Heart left ventricle (tissue), 16 donors: Measurements from ENCODE around the gene EIF2B5. TPM values are rescaled to one million over a fixed set of nuclear protein-coding genes. Genes with fewer than 3 reads are reported as not detected.
A peak's percentile ranks its signal among the peaks of the same experiment; 100 is the strongest.

ENCODE experiments used
- ATAC-seq, 4 donors: fragments of 200-7000 bp; cut with Tn5 transposase; one replicate each; pipeline ENCODE4 v1.9.1; 2020 to 2022; ENCODE audit warnings: moderate library complexity in 4 of 4, mild to moderate bottlenecking in 3 of 4, moderate number of reproducible peaks in 1 of 4
- DNase-seq, 5 donors: peaks; one replicate each; pipeline ENCODE4 v3.0.0-alpha.2; 2020
- H3K27ac ChIP-seq, 12 donors: fragments of 200-600 bp; sonication (generic) in 4 of 12; one replicate each; pipeline versions ENCODE4 v1.5.0 to v1.8.0; 2016 to 2022; ENCODE audit warnings: mild to moderate bottlenecking in 2 of 12
- H3K27me3 ChIP-seq, 9 donors: fragments of 200-600 bp; sonication (generic) in 2 of 9; one replicate each; pipeline versions ENCODE4 v1.5.1 to v1.8.0; 2016 to 2022; ENCODE audit warnings: mild to moderate bottlenecking in 3 of 9
- H3K36me3 ChIP-seq, 9 donors: fragments of 200-600 bp; sonication (generic) in 2 of 9; one replicate each; pipeline versions ENCODE4 v1.5.0 to v1.8.0; 2018 to 2022; ENCODE audit warnings: mild to moderate bottlenecking in 2 of 9
- H3K4me1 ChIP-seq, 12 donors: fragments of 200-600 bp; sonication (generic) in 4 of 12; one replicate each; pipeline versions ENCODE4 v1.5.0 to v1.8.0; 2016 to 2022; ENCODE audit warnings: mild to moderate bottlenecking in 3 of 12
- H3K4me3 ChIP-seq, 12 donors: fragments of 200-600 bp; sonication (generic) in 4 of 12; one replicate each; pipeline versions ENCODE4 v1.5.0 to v1.8.0; 2017 to 2022; ENCODE audit warnings: mild to moderate bottlenecking in 9 of 12, moderate library complexity in 4 of 12
- H3K9me3 ChIP-seq, 12 donors: fragments of 200-600 bp; sonication (generic) in 4 of 12; one replicate each; pipeline versions ENCODE4 v1.5.0 to v1.8.0; 2016 to 2022; ENCODE audit warnings: mild to moderate bottlenecking in 1 of 12
- POLR2A ChIP-seq, 2 donors: fragments of 450-650 bp; IDR thresholded peaks; one replicate each; pipeline ENCODE4 v1.6.1; 2017; ENCODE audit warnings: antibody characterized with exemption in 2 of 2, mild to moderate bottlenecking in 2 of 2, moderate library complexity in 2 of 2
- WGBS, 4 donors: extraction: QIAGEN DNeasy Blood & Tissue Kit in 2 of 4; methylation state at CpG; one replicate each; pipeline versions ENCODE4 v1.1.5 to v1.1.7; 2013 to 2018; 5-methylcytosine and 5-hydroxymethylcytosine counted together
- intact Hi-C, 10 donors: fragments of 100-400 bp; cut with DNase I; formaldehyde crosslinking; loops; one replicate each; pipeline versions ENCODE4 v1.11.1 to v1.14.2; 2022
- polyA plus RNA-seq, 2 donors: library from polyadenylated mRNA; stranded (reverse); fragments of 200-250 nt; gene quantifications; one replicate each; pipeline ENCODE4 v1.2.3, GENCODE V29; 2013
- total RNA-seq, 9 donors: library from RNA; depleted of rRNA in 2 of 9; stranded (reverse); fragments of >200 nt in 2 of 9; fragmentation: NEBNext Ultra II Directional in 3 of 9; extraction: Animal tissue kit (Norgen Biotek cat#: 25700) in 3 of 9; gene quantifications; one replicate each; pipeline versions ENCODE4 v1.1.0 to v1.2.4, GENCODE V29; 2016 to 2023
- TF ChIP-seq, protein P1 (sequence below), 12 donors: fragments of 200-600 bp; sonication (generic) in 4 of 12; IDR thresholded peaks; one replicate each; pipeline versions ENCODE4 v1.5.0 to v1.8.0; 2018 to 2022; ENCODE audit warnings: antibody characterized with exemption in 12 of 12, mild to moderate bottlenecking in 5 of 12
- donor health status: ischemic (EF 13 %, LVEDD 7.1; RV severe dilation, severe dysfunction).
- donor health status: healthy with polysubstance abuse.
- donor health status: DM: no; HTN: yes; CAD: no.
- donor health status: DM: no; HTN: no; CAD: no.
- donor health status: ischemic (EF 25% LVEDD 6.9; RV normal size, moderate dysfunction).
- donor health status: ischemic (EF 25% LVEDD 5.7; RV mildly dilated, moderate dysfunction).
- donor health status: healthy.
- donor health status: DM: yes; HTN: yes; CAD: no.
- donor health status: ischemic (EF 35%, LVEDD 5.7; RV mildly dilated, moderate dysfunction).
- donor health status: nonischemic (EF 11% LVEDD 7.7; RV severe dilation, severe dysfunction).
- donor health status: DM: yes; HTN: yes; CAD: no.
- donor health status: PGD.
- donor health status: ischemic (EF 29% LVEDD 5.4; RV normal size, mild dysfunction).
- donor health status: nonischemic (EF 23%, LVEDD 6.1; RV moderate dilation, normal function).

The EIF2B5 gene
- total and polyA plus RNA-seq, 11 donors = 24.5 to 58.2 (median 30.9) TPM

GRCh38 chr3:184132945-184133344, 2.2 kb upstream of the EIF2B5 start:
- intact Hi-C loops = loop anchor here in 7 of 10 donors (5.0 to 10.0 kb wide), 5 partner anchors 52 to 238 kb away; partner anchors contain the start of genes ABCC5 (in 4 of the 7), ABCF3 (in 1 of the 7), CLCN2 (in 1 of the 7) and POLR2H (in 1 of the 7)
- no peak for ATAC-seq
- Histone ChIP-seq H3K27me3 (no peaks in the 10 kb centered on the region), H3K36me3 (peaks cover 0 to 11% (median 4%) of the 10 kb centered on the region in 9 donors), H3K27ac (no peak overlapping the region), H3K4me1 (peaks cover 0 to 28% (median 18%) of the 10 kb centered on the region in 12 donors), H3K4me3 (no peak overlapping the region), H3K9me3 (no peaks in the 10 kb centered on the region)
- no peak for TF ChIP-seq POLR2A (IDR thresholded peaks at IDR 0.05)
- TF ChIP-seq, protein P1, sequence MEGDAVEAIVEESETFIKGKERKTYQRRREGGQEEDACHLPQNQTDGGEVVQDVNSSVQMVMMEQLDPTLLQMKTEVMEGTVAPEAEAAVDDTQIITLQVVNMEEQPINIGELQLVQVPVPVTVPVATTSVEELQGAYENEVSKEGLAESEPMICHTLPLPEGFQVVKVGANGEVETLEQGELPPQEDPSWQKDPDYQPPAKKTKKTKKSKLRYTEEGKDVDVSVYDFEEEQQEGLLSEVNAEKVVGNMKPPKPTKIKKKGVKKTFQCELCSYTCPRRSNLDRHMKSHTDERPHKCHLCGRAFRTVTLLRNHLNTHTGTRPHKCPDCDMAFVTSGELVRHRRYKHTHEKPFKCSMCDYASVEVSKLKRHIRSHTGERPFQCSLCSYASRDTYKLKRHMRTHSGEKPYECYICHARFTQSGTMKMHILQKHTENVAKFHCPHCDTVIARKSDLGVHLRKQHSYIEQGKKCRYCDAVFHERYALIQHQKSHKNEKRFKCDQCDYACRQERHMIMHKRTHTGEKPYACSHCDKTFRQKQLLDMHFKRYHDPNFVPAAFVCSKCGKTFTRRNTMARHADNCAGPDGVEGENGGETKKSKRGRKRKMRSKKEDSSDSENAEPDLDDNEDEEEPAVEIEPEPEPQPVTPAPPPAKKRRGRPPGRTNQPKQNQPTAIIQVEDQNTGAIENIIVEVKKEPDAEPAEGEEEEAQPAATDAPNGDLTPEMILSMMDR (IDR thresholded peaks at IDR 0.05) = no peak
- 95 to 97% (median 96%) methylated on average over 4 of the region's 4 CpGs for WGBS, 4 donors
- no peak for DNase-seq

DNA sequence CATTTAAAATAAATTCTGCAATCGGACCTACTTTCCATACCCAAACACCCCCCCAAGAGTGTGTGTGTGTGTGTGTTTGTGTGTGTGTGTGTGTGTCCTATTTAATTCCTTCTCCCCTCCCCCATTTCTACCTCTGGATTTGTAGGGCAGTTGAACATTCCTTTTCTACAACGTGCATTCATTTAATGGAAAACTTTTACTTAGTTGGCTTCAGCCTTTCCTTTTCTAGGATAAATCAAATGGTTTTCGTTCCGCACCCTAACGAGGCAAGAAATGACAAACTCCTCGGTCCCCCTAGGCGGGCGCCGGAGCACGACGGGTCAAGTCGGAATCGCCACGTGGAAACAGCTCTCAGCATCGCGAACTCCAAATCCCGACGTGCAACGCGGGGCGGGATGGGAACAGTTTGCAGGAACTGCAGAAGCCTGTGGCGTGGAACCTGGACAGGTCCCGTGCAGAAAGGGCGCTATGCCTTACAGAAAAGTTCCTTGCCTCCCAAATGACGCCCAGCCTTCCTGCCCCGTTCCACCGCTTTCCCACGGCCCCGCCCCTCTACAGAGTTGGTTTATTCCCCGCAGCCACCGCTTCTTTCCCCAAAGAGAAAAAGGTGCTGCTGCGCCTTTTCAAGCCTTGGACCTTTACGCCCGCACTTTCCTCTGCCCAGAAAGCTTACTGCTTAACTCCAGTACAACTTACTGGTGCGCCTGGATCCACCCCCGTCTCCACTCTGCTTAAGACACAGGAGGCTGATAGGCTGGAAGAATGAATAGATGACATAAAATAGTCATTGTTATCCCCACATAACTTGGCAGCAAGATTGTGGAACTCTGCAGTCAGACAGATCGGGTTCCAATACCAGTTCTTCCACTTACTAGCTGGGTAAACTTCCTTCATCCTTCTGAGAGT, 1.1 kb upstream of the EIF2B5 start:
- Histone ChIP-seq H3K36me3 (peaks cover 0 to 21% (median 13%) of the 10 kb centered on the region in 9 donors), H3K27me3 (no peaks in the 10 kb centered on the region), H3K27ac (peak overlapping the region; percentile 76 to 95 (median 91)), H3K4me3 (peak overlapping the region; percentile 71 to 99 (median 90)), H3K4me1 (peaks cover 0 to 28% (median 18%) of the 10 kb centered on the region in 12 donors), H3K9me3 (no peaks in the 10 kb centered on the region)
- peak; percentile 80 to 90 (median 88) for ATAC-seq
- TF ChIP-seq POLR2A (IDR thresholded peaks at IDR 0.05) = peak in 1 of 2 donors; percentile 48
- TF ChIP-seq, protein P1 (IDR thresholded peaks at IDR 0.05) = no peak
- DNase-seq = peak; percentile 85 to 92 (median 90)
- WGBS, 4 donors = 1 to 2% (median 1%) methylated on average over 37 of the region's 37 CpGs
- intact Hi-C loops = loop anchor here in 8 of 10 donors (2.0 to 10.0 kb wide), 10 partner anchors 21 to 239 kb away; partner anchors contain the start of genes ABCC5 (in 5 of the 8), ABCF3 (in 2 of the 8), ALG3 (in 2 of the 8) and DVL3 (in 2 of the 8)

GRCh38 chr3:184134746-184135148, 411 bp upstream of the EIF2B5 start:
- Histone ChIP-seq H3K27me3 (no peaks in the 10 kb centered on the region), H3K27ac (peak overlapping the region; percentile 76 to 95 (median 91)), H3K9me3 (no peaks in the 10 kb centered on the region), H3K4me3 (peak overlapping the region; percentile 71 to 99 (median 90)), H3K4me1 (peaks cover 0 to 28% (median 18%) of the 10 kb centered on the region in 12 donors), H3K36me3 (peaks cover 0 to 27% (median 20%) of the 10 kb centered on the region in 9 donors)
- WGBS, 4 donors = 0 to 1% (median 0%) methylated on average over 20 to 21 of the region's 21 CpGs
- intact Hi-C loops = loop anchor here (2.0 to 10.0 kb wide), 13 partner anchors 20 to 240 kb away; partner anchors contain the start of genes ABCC5 (in 6 of the 10), ABCF3 (in 5 of the 10), ALG3 (in 3 of the 10) and EEF1AKMT4 (in 3 of the 10)
- DNase-seq = no peak
- ATAC-seq = peak in 3 of 4 donors; percentile 16 to 22 (median 21)
- TF ChIP-seq, protein P1 (IDR thresholded peaks at IDR 0.05) = no peak
- no peak for TF ChIP-seq POLR2A (IDR thresholded peaks at IDR 0.05)
